Mucosa of descending colon (tissue), 3 donors: ENCODE measurements around the gene CAPS. TPM values are rescaled to one million over a fixed set of nuclear protein-coding genes. Genes with fewer than 3 reads are reported as not detected.
A peak's percentile ranks its signal among the peaks of the same experiment; 100 is the strongest.

ENCODE experiments used
- ATAC-seq: fragments of 200-7000 bp; cut with Tn5 transposase; one replicate; pipeline ENCODE4 v1.9.1; 2020; ENCODE audit warnings: mild to moderate bottlenecking, moderate library complexity
- DNase-seq, 3 donors: peaks; one replicate each; pipeline ENCODE4 v3.0.0-alpha.2; 2020
- H3K36me3 ChIP-seq: fragments of 200-600 bp; one replicate; pipeline ENCODE4 v1.8.0; 2021; ENCODE audit warnings: low read depth, mild to moderate bottlenecking
- H3K4me1 ChIP-seq: fragments of 200-600 bp; one replicate; pipeline ENCODE4 v1.8.0; 2021; ENCODE audit warnings: low read depth, mild to moderate bottlenecking
- H3K4me3 ChIP-seq: fragments of 200-600 bp; one replicate; pipeline ENCODE4 v1.8.0; 2021; ENCODE audit warnings: mild to moderate bottlenecking
- H3K9me3 ChIP-seq: fragments of 200-600 bp; one replicate; pipeline ENCODE4 v1.8.0; 2021; ENCODE audit warnings: mild to moderate bottlenecking
- intact Hi-C, 2 donors: fragments of 100-400 bp; cut with DNase I in 1 of 2; cut with micrococcal nuclease in 1 of 2; formaldehyde crosslinking; loops; one replicate each; pipeline versions ENCODE4 v1.11.0 to v1.11.1; 2022; cut with DNase I, micrococcal nuclease
- total RNA-seq, 3 donors: library from RNA; stranded (reverse); fragmentation: NEBNext Ultra II Directional in 2 of 3; extraction: Animal tissue kit (Norgen Biotek cat#: 25700) in 2 of 3; gene quantifications; one replicate each; pipeline versions ENCODE4 v1.2.1 to v1.2.4, GENCODE V29; 2021 to 2023
- TF ChIP-seq, protein P1 (sequence below): fragments of 200-600 bp; IDR thresholded peaks from one replicate; pipeline ENCODE4 v1.8.0; 2022; ENCODE audit warnings: antibody characterized with exemption, mild to moderate bottlenecking
- donor health status: DM: no; HTN: no; CAD: no; lungs with moderate emphysema.
- donor health status: DM: no; HTN: no; CAD: no.
- donor health status: DM: no; HTN: yes; CAD: no.

Gene CAPS
- total RNA-seq, 3 donors from 2014 or later = 9.5 to 20.2 (median 16.4) TPM

DNA sequence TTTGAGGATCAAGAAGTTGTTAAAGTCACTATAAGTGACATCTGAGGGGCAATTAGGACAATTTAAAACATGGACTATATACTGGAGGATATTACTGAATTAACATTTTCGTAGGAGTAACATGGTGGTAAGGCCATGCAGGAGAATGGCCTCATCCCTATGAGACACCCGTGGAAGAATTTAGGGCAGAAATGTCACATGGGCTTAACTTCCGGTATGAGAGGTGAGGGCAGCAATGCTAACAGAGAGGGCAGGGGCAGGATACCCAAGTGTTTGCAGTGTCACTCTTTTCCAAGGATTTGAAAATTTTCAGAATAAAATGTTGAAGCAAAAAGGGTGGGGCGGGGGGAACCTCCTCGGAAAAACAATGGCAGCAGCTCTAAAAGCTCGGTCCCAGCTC lies 40.2 kb downstream of the CAPS start:
- peak; percentile 2 for ATAC-seq
- Histone ChIP-seq H3K9me3 (no peaks in the 10 kb centered on the region), H3K4me1 (peaks cover 49% of the 10 kb centered on the region), H3K36me3 (no peaks in the 10 kb centered on the region), H3K4me3 (no peak overlapping the region)
- intact Hi-C loops = no loop called here
- TF ChIP-seq, protein P1, sequence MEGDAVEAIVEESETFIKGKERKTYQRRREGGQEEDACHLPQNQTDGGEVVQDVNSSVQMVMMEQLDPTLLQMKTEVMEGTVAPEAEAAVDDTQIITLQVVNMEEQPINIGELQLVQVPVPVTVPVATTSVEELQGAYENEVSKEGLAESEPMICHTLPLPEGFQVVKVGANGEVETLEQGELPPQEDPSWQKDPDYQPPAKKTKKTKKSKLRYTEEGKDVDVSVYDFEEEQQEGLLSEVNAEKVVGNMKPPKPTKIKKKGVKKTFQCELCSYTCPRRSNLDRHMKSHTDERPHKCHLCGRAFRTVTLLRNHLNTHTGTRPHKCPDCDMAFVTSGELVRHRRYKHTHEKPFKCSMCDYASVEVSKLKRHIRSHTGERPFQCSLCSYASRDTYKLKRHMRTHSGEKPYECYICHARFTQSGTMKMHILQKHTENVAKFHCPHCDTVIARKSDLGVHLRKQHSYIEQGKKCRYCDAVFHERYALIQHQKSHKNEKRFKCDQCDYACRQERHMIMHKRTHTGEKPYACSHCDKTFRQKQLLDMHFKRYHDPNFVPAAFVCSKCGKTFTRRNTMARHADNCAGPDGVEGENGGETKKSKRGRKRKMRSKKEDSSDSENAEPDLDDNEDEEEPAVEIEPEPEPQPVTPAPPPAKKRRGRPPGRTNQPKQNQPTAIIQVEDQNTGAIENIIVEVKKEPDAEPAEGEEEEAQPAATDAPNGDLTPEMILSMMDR = no peak
- DNase-seq = no peak

DNA sequence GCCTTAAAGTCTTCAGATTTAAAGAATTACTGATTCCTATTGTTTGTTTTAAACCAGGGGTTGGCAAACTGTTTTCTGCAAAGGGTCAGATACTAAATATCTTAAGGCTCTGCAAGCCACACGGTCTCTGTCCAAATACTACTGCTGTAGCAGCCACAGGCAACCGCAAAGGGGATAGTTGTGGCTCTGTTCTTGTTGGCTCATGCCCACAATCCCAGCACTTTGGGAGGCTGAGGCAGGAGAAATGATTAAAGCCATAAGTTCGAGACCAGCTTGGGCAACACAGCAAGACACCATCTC lies 41.5 kb downstream of the CAPS start:
- TF ChIP-seq, protein P1 = no peak
- intact Hi-C loops = no loop called here
- Histone ChIP-seq H3K9me3 (no peaks in the 10 kb centered on the region), H3K4me3 (no peak overlapping the region), H3K4me1 (peaks cover 59% of the 10 kb centered on the region), H3K36me3 (no peaks in the 10 kb centered on the region)
- no peak for DNase-seq
- ATAC-seq = no peak

DNA sequence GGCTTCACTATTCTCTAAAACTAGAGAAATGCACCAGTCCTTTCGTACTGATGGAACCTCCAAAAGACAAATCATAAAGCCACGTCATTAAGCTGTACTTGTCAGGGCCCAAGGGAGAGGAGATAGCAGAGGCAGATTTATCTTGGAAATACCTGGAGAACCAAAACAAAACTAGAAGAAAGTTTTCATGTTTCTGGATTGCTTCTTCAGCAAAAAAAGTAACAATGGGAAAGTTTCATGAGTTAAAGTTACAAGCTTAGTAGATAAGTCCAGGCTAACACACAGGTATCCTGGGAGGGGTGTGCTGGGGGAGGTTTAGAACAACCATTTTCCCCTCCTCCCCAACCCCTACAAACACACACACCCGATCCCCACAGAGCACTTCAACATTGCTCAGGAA lies 42.3 kb downstream of the CAPS start:
- TF ChIP-seq, protein P1 = no peak
- Histone ChIP-seq H3K4me1 (peaks cover 65% of the 10 kb centered on the region), H3K4me3 (no peak overlapping the region), H3K9me3 (no peaks in the 10 kb centered on the region), H3K36me3 (no peaks in the 10 kb centered on the region)
- ATAC-seq (no peak), DNase-seq (no peak)
- intact Hi-C loops = no loop called here

DNA sequence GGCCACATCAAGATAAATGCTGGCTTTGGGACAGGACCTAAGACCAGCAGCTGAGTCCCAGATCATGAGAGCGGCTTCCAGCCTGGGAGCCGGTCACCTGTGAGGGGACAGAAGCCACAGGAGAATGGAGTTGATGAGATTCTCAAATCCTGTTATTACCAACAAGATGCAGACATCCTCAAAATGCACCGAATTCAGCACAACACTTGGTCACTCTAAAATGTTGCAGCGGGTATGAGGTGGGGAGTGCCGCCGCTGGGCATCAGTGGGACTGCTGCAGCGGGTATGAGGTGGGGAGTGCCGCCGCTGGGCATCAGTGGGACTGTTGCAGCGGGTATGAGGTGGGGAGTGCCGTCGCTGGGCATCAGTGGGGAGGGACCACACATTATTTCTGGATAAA lies 42.7 kb downstream of the CAPS start:
- intact Hi-C loops = no loop called here
- Histone ChIP-seq H3K36me3 (no peaks in the 10 kb centered on the region), H3K4me3 (no peak overlapping the region), H3K4me1 (peaks cover 65% of the 10 kb centered on the region), H3K9me3 (no peaks in the 10 kb centered on the region)
- TF ChIP-seq, protein P1 = no peak
- ATAC-seq = no peak
- DNase-seq = peak in 1 of 3 donors; percentile 45

DNA sequence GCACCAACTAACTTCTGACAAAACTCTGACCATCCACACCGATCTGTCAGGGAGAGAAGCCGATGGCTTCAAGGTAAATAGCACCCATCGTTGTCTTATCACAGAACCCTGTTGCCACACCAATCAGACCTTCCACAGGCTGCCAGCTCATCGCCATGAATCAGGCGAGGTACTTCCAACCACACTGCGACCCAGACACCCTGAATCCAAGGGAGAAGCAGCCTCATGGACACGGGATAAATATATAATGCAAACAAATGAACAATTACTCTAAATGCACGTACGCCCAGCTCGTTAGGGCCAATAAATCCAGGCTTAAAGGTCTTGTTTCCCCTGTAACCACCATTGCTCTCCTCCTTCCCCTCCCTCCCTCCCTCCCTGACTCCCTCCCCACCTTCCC lies 43.1 kb downstream of the CAPS start:
- ATAC-seq = peak; percentile 15
- no peaks in the 10 kb centered on the region for H3K36me3 ChIP-seq
- no peak for DNase-seq

More for the DNA sequence above, 43.1 kb downstream of the CAPS start:
- Histone ChIP-seq H3K9me3 (no peaks in the 10 kb centered on the region), H3K4me1 (peaks cover 65% of the 10 kb centered on the region), H3K4me3 (no peak overlapping the region)
- TF ChIP-seq, protein P1 = no peak
- intact Hi-C loops = no loop called here
